T-helper 17 cell (primary cell): ENCODE data around the gene CAMK2D. TPM values are rescaled to one million over a fixed set of nuclear protein-coding genes. Genes with fewer than 3 reads are reported as not detected.

Experiments
- ATAC-seq: fragments of 150-1000 bp; cut with Tn5 transposase; 2 replicates; pipeline ENCODE4 v1.10.0; 2021; ENCODE audit warnings: mild to moderate bottlenecking, moderate library complexity
- DNase-seq, 3 donors: peaks; one replicate each; pipeline versions ENCODE4 v3.0.0 to v3.0.0-alpha.2; 2020 to 2021
- H3K9me3 ChIP-seq: one replicate; pipeline ENCODE4 v1.7.0; 2013; ENCODE audit warnings: low read length, mild to moderate bottlenecking; ENCODE audit not compliant: control insufficient read depth, poor library complexity, severe bottlenecking
- H3K27ac Mint-ChIP-seq: one replicate; pipeline ENCODE4 v1.8.0; 2022; ENCODE audit warnings: mild to moderate bottlenecking, moderate library complexity, mixed read lengths
- H3K27me3 Mint-ChIP-seq: one replicate; pipeline ENCODE4 v1.8.0; 2022; ENCODE audit warnings: mixed read lengths
- H3K36me3 Mint-ChIP-seq: one replicate; pipeline ENCODE4 v1.8.0; 2022; ENCODE audit warnings: low read depth, mixed read lengths
- H3K4me1 Mint-ChIP-seq: one replicate; pipeline ENCODE4 v1.8.0; 2022; ENCODE audit warnings: mild to moderate bottlenecking, mixed read lengths
- H3K4me3 Mint-ChIP-seq: one replicate; pipeline ENCODE4 v1.8.0; 2022; ENCODE audit warnings: mild to moderate bottlenecking, moderate library complexity, mixed read lengths
- total RNA-seq, 4 donors: library from RNA in 2 of 4; stranded (reverse) in 2 of 4; gene quantifications; one replicate each; pipeline ENCODE4 v1.2.3 and lab custom pipeline; 2022 to 2026

The CAMK2D gene
- total RNA-seq, 2 donors from 2014 or later = 28.6 to 31.6 TPM

- Mint-ChIP-seq H3K27me3 (no peaks in the 10 kb centered on the region), H3K27ac (no peak overlapping the region), H3K36me3 (peaks cover 6% of the 10 kb centered on the region), H3K4me1 (peaks cover 5% of the 10 kb centered on the region), H3K4me3 (no peak overlapping the region)
- ATAC-seq (no peak), DNase-seq (no peak)
- no peaks in the 10 kb centered on the region for H3K9me3 ChIP-seq
Observed at GRCh38 chr4:113541933-113542332, 219.6 kb downstream of the CAMK2D start.

DNA sequence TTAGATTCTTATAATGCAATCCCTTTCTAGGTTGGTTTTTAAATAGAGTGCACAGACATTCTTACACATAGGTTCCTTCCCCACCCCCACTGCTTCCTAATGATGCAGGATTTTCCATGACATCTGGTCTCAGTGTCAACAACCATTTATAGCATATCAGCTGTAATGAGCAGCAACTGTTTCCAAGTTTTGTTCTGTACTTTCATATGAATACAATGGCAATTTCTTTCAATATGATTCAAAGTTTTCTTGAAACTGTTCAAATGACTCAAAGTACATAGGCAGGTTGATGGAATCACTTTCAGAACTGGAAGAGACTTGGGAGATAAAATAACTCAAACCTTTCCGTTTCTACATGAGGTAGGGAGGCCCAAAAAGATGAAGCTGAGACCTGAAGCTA is 220.7 kb downstream of the CAMK2D start:
- DNase-seq (no peak), ATAC-seq (no peak)
- H3K27me3 Mint-ChIP-seq = no peaks in the 10 kb centered on the region
- peaks cover 5% of the 10 kb centered on the region for H3K4me1 Mint-ChIP-seq
- H3K4me3 Mint-ChIP-seq = no peak overlapping the region
- H3K27ac Mint-ChIP-seq = no peak overlapping the region
- no peaks in the 10 kb centered on the region for H3K9me3 ChIP-seq
- peaks cover 9% of the 10 kb centered on the region for H3K36me3 Mint-ChIP-seq

DNA sequence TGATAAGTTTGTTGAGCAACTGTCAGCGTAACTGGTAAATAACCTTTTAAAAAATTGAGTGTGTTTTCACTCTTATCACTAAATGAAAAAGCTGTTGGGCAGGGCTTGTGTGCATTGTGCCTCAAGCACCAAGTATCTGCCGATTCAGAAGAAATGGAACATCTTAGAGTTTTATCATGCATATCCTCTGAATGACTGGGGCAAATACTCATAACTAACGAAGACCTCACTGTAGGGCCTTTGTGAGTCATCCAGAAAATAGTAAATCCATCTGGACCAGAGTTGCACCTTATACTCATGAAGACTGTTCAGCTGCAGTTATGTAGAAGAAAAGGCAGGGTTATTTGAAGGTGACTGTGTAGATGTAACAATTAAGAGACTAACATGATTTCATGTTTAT is 222.1 kb downstream of the CAMK2D start:
- Mint-ChIP-seq H3K27me3 (no peaks in the 10 kb centered on the region), H3K36me3 (peaks cover 13% of the 10 kb centered on the region), H3K4me3 (no peak overlapping the region), H3K27ac (no peak overlapping the region), H3K4me1 (peaks cover 9% of the 10 kb centered on the region)
- no peaks in the 10 kb centered on the region for H3K9me3 ChIP-seq
- DNase-seq (no peak), ATAC-seq (no peak)

DNA sequence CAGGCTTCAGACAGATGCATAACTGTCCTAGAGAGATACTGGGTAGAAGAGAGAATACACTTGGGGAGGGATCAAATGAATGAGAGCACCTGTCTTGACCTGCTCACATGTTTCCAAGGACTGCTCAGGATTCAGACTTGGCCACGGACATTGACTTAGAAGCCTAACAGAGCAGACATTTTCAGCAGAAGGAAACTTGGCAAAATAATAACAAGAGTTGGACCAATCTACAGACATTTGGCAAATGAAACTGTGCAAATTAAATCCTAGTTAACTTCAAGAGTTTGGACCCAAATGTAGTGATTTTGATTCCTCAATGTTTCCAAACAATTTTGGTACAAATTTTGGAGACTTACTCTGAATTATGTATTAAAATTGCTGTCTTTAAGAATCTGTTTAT is 223.9 kb downstream of the CAMK2D start:
- no peak for DNase-seq
- Mint-ChIP-seq H3K36me3 (peaks cover 11% of the 10 kb centered on the region), H3K27ac (no peak overlapping the region), H3K4me3 (no peak overlapping the region), H3K4me1 (peaks cover 7% of the 10 kb centered on the region), H3K27me3 (no peaks in the 10 kb centered on the region)
- ATAC-seq = no peak
- H3K9me3 ChIP-seq = no peaks in the 10 kb centered on the region

DNA sequence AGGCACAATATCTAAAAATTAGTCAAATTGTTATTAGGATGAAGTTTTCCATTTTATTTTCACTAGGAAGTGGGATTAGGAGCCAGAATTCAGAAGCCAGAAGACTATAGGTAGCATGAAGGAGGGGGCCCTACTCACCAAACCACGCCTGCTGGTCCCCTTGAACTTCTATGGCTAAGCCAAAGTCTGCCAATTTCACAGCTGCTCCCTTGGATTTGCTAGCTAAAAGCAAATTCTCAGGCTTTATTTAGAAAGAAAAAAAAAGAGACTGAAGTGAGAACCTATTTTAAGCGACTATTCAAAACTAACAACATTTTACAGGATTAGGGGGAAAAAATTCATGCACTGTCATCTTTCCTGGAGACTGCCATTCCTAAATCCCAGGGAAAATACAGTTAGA is 224.3 kb downstream of the CAMK2D start:
- Mint-ChIP-seq H3K27me3 (no peaks in the 10 kb centered on the region), H3K4me3 (no peak overlapping the region), H3K27ac (no peak overlapping the region), H3K36me3 (peaks cover 10% of the 10 kb centered on the region), H3K4me1 (peaks cover 6% of the 10 kb centered on the region)
- no peak for DNase-seq
- no peak for ATAC-seq
- H3K9me3 ChIP-seq = no peaks in the 10 kb centered on the region

DNA sequence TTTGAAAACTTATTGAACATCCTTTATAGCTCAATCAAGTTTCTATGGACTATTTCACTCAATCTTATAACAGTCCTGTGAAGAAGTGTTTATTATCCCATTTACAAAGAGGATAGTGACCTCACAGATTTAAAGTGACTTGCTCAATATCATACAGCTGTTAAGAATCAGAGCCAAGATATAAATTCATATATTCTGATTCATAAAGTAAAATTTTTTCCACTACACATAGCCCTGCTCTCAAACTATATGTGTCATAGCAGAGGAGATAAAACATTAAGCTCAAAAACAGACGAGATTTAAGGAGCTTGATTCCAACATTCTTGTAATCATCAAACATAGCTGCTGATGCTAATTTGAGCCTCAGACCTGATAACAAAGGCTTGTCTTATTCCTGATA is 226.8 kb downstream of the CAMK2D start:
- Mint-ChIP-seq H3K4me1 (peaks cover 4% of the 10 kb centered on the region), H3K27me3 (no peaks in the 10 kb centered on the region), H3K27ac (no peak overlapping the region), H3K36me3 (peaks cover 15% of the 10 kb centered on the region), H3K4me3 (no peak overlapping the region)
- ATAC-seq (no peak), DNase-seq (no peak)
- H3K9me3 ChIP-seq = no peaks in the 10 kb centered on the region

GRCh38 chr4:113531572-113531971 is 230.0 kb downstream of the CAMK2D start:
- no peak for DNase-seq
- H3K9me3 ChIP-seq = no peaks in the 10 kb centered on the region
- no peak for ATAC-seq
- Mint-ChIP-seq H3K4me1 (peaks cover 4% of the 10 kb centered on the region), H3K4me3 (no peak overlapping the region), H3K27ac (no peak overlapping the region), H3K36me3 (peaks cover 11% of the 10 kb centered on the region), H3K27me3 (no peaks in the 10 kb centered on the region)

GRCh38 chr4:113528395-113528794 is 233.1 kb downstream of the CAMK2D start:
- H3K27ac Mint-ChIP-seq = no peak overlapping the region

DNA sequence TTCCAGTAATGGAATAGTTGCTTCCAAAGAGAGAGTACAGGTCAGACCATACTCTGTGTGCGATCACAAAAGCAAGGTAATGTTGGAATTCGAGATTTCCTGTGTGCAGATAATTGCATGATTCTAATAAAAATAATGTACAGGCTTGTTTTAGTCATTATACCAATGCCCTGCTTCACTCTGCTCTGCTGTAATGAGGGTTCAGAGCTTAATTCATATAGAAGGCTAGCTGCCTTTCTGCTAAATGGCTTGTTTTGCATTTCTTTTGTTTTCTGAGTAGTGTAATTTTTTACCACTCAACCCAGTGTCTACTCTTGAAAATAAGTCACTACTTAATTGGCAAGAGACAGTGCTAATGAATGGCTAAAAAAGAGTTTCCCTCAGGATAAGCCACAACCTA is 236.0 kb downstream of the CAMK2D start:
- no peak for ATAC-seq
- H3K4me3 Mint-ChIP-seq = no peak overlapping the region
- peaks cover 3% of the 10 kb centered on the region for H3K36me3 Mint-ChIP-seq
- H3K9me3 ChIP-seq = no peaks in the 10 kb centered on the region
- H3K27ac Mint-ChIP-seq = no peak overlapping the region
- H3K4me1 Mint-ChIP-seq = peaks cover 2% of the 10 kb centered on the region
- no peaks in the 10 kb centered on the region for H3K27me3 Mint-ChIP-seq
- DNase-seq = no peak

More at GRCh38 chr4:113528395-113528794, 233.1 kb downstream of the CAMK2D start:
- no peak overlapping the region for H3K4me3 Mint-ChIP-seq
- ATAC-seq (no peak), DNase-seq (no peak)
- no peaks in the 10 kb centered on the region for H3K27me3 Mint-ChIP-seq
- no peaks in the 10 kb centered on the region for H3K4me1 Mint-ChIP-seq
- peaks cover 7% of the 10 kb centered on the region for H3K36me3 Mint-ChIP-seq
- H3K9me3 ChIP-seq = no peaks in the 10 kb centered on the region

- peaks cover 2% of the 10 kb centered on the region for H3K4me1 Mint-ChIP-seq
- ATAC-seq = no peak
- no peaks in the 10 kb centered on the region for H3K27me3 Mint-ChIP-seq
- H3K9me3 ChIP-seq = no peaks in the 10 kb centered on the region
- H3K4me3 Mint-ChIP-seq = no peak overlapping the region
- no peak overlapping the region for H3K27ac Mint-ChIP-seq
- peaks cover 3% of the 10 kb centered on the region for H3K36me3 Mint-ChIP-seq
- no peak for DNase-seq
Observed at GRCh38 chr4:113524505-113525186, 236.9 kb downstream of the CAMK2D start.

GRCh38 chr4:113524096-113524495 is 237.4 kb downstream of the CAMK2D start:
- no peak for ATAC-seq
- H3K4me1 Mint-ChIP-seq = peaks cover 2% of the 10 kb centered on the region
- no peak overlapping the region for H3K4me3 Mint-ChIP-seq
- H3K9me3 ChIP-seq = no peaks in the 10 kb centered on the region
- no peaks in the 10 kb centered on the region for H3K27me3 Mint-ChIP-seq
- H3K36me3 Mint-ChIP-seq = peaks cover 3% of the 10 kb centered on the region
- H3K27ac Mint-ChIP-seq = no peak overlapping the region
- DNase-seq = no peak

DNA sequence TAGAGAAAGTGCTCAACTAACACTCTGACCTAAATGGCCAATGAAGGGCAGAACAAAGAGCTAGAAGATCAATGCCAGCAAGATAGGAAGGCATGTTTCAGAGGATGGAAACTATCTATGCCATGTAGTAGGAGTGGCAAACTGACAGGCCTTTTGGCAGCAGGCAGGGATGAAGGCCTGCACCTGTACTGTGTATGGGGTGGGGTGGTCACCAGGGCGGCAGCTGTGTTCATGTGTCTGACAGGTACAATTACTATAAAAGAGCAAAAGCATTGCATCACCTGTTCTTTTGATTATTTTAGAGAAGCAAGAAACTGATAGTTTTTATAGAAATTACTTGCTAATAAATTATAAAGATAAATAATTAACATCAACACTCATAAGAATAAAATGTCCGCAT is 239.1 kb downstream of the CAMK2D start:
- H3K4me3 Mint-ChIP-seq = no peak overlapping the region
- ATAC-seq = no peak
- no peak for DNase-seq
- H3K9me3 ChIP-seq = no peaks in the 10 kb centered on the region
- peak overlapping the region; percentile 8 for H3K27ac Mint-ChIP-seq
- H3K27me3 Mint-ChIP-seq = no peaks in the 10 kb centered on the region
- peaks cover 2% of the 10 kb centered on the region for H3K4me1 Mint-ChIP-seq
- H3K36me3 Mint-ChIP-seq = peaks cover 3% of the 10 kb centered on the region

- no peak overlapping the region for H3K27ac Mint-ChIP-seq
- no peak overlapping the region for H3K4me3 Mint-ChIP-seq
- ATAC-seq (no peak), DNase-seq (no peak)
- H3K4me1 Mint-ChIP-seq = no peaks in the 10 kb centered on the region
- no peaks in the 10 kb centered on the region for H3K27me3 Mint-ChIP-seq
- no peaks in the 10 kb centered on the region for H3K9me3 ChIP-seq
- peaks cover 2% of the 10 kb centered on the region for H3K36me3 Mint-ChIP-seq
Observed at GRCh38 chr4:113513382-113513781, 248.2 kb downstream of the CAMK2D start.

GRCh38 chr4:113512880-113513279 is 248.7 kb downstream of the CAMK2D start:
- Mint-ChIP-seq H3K4me1 (no peaks in the 10 kb centered on the region), H3K36me3 (peaks cover 4% of the 10 kb centered on the region), H3K27me3 (no peaks in the 10 kb centered on the region), H3K27ac (no peak overlapping the region), H3K4me3 (no peak overlapping the region)
- DNase-seq (no peak), ATAC-seq (no peak)
- no peaks in the 10 kb centered on the region for H3K9me3 ChIP-seq
